HEK293 (cell line): Measurements from ENCODE around the gene OR5A2.

Source experiments
- CTCF ChIA-PET: fragments of 350-600 bp; formaldehyde crosslinking; extraction: SDS; loops from one replicate; lab custom pipeline; 2021; ENCODE audit warnings: antibody characterized with exemption; lab: Yijun Ruan, JAX
- POLR2A ChIA-PET: fragments of 300-600 bp; formaldehyde crosslinking; extraction: SDS; loops from one replicate; lab custom pipeline; 2020; ENCODE audit warnings: antibody characterized with exemption, inconsistent platforms; lab: Yijun Ruan, JAX
- H3K27ac ChIP-seq: fragments of 200-500 bp; sonication (Bioruptor generic); 2 replicates; pipeline ENCODE4 v1.5.1; 2014; ENCODE audit warnings: low read depth, low read length, control low read depth, inconsistent platforms; ENCODE audit errors: extremely low read depth
- H3K36me3 ChIP-seq, 2 experiments: fragments of 200-500 bp in 1 of 2; sonication (Bioruptor generic) in 1 of 2; 1 replicate in 1 of 2; 2 replicates in 1 of 2; pipeline ENCODE4 v1.5.1; 2014 to 2017; ENCODE audit warnings: inconsistent platforms in 2 of 2, low read length in 2 of 2; ENCODE audit not compliant: control insufficient read depth in 2 of 2, insufficient read depth in 1 of 2
- H3K4me1 ChIP-seq: fragments of 200-500 bp; sonication (Bioruptor generic); 2 replicates; pipeline ENCODE4 v1.5.1; 2014; ENCODE audit warnings: mild to moderate bottlenecking, low read length, inconsistent platforms; ENCODE audit not compliant: control insufficient read depth, insufficient read depth
- H3K4me3 ChIP-seq: 2 replicates; pipeline ENCODE4 v1.5.1; 2011; ENCODE audit warnings: low read depth, mild to moderate bottlenecking, control low read depth, low read length, moderate library complexity
- H3K9me3 ChIP-seq: fragments of 200-500 bp; sonication (Bioruptor generic); 2 replicates; pipeline ENCODE4 v1.5.1; 2014; ENCODE audit warnings: low read depth, low read length, inconsistent platforms; ENCODE audit not compliant: control insufficient read depth, insufficient read depth
- GFI1B ChIP-seq: fragments of 450-650 bp; formaldehyde crosslinking; IDR thresholded peaks from 2 replicates; pipeline ENCODE4 v1.5.1; 2016; ENCODE audit warnings: missing biosample characterization, missing genetic modification characterization
- PATZ1 ChIP-seq: fragments of 450-650 bp; formaldehyde crosslinking; IDR thresholded peaks from 2 replicates; pipeline ENCODE4 v1.5.1; 2016; ENCODE audit warnings: missing biosample characterization, missing genetic modification characterization
- PRDM1 ChIP-seq: fragments of 450-650 bp; formaldehyde crosslinking; IDR thresholded peaks from 2 replicates; pipeline ENCODE4; 2016; ENCODE audit warnings: missing biosample characterization, missing genetic modification characterization
- REPIN1 ChIP-seq: fragments of 450-650 bp; formaldehyde crosslinking; IDR thresholded peaks from 2 replicates; pipeline ENCODE4 v1.5.1; 2017; ENCODE audit warnings: missing biosample characterization, missing genetic modification characterization, low read depth
- SALL2 ChIP-seq: fragments of 450-650 bp; formaldehyde crosslinking; IDR thresholded peaks from 2 replicates; pipeline ENCODE4 v1.5.0; 2017; ENCODE audit warnings: missing biosample characterization, mild to moderate bottlenecking, missing genetic modification characterization, borderline replicate concordance
- SP2 ChIP-seq: fragments of 450-650 bp; formaldehyde crosslinking; IDR thresholded peaks from 2 replicates; pipeline ENCODE4 v1.5.1; 2016; ENCODE audit warnings: missing biosample characterization, missing genetic modification characterization
- SP3 ChIP-seq: fragments of 450-650 bp; formaldehyde crosslinking; IDR thresholded peaks from 2 replicates; pipeline ENCODE4 v1.5.1; 2016; ENCODE audit warnings: missing biosample characterization, missing genetic modification characterization
- ZBTB17 ChIP-seq: fragments of 450-650 bp; formaldehyde crosslinking; IDR thresholded peaks from 2 replicates; pipeline ENCODE4 v1.5.1; 2016; ENCODE audit warnings: missing biosample characterization, missing genetic modification characterization
- ZBTB26 ChIP-seq: fragments of 450-650 bp; formaldehyde crosslinking; optimal IDR thresholded peaks from 2 replicates; pipeline ENCODE3; 2016; ENCODE audit warnings: missing biosample characterization, mild to moderate bottlenecking, missing genetic modification characterization
- ZBTB48 ChIP-seq: fragments of 450-650 bp; formaldehyde crosslinking; IDR thresholded peaks from 2 replicates; pipeline ENCODE4 v1.5.1; 2016; ENCODE audit warnings: missing biosample characterization, missing genetic modification characterization
- ZFP3 ChIP-seq: fragments of 450-650 bp; formaldehyde crosslinking; IDR thresholded peaks from 2 replicates; pipeline ENCODE4 v1.5.1; 2016; ENCODE audit warnings: low read depth, missing biosample characterization, missing genetic modification characterization
- ZNF10 ChIP-seq: fragments of 450-650 bp; formaldehyde crosslinking; IDR thresholded peaks from 2 replicates; pipeline ENCODE4 v1.5.1; 2017; ENCODE audit warnings: missing biosample characterization, missing genetic modification characterization
- ZNF121 ChIP-seq: fragments of 450-650 bp; formaldehyde crosslinking; IDR thresholded peaks from 2 replicates; pipeline ENCODE4 v1.5.1; 2016; ENCODE audit warnings: missing biosample characterization, missing genetic modification characterization
- ZNF146 ChIP-seq: fragments of 450-650 bp; formaldehyde crosslinking; IDR thresholded peaks from 2 replicates; pipeline ENCODE4 v1.5.1; 2016; ENCODE audit warnings: missing biosample characterization, missing genetic modification characterization
- ZNF24 ChIP-seq: fragments of 450-650 bp; formaldehyde crosslinking; IDR thresholded peaks from 2 replicates; pipeline ENCODE4 v1.5.1; 2016; ENCODE audit warnings: missing biosample characterization, missing genetic modification characterization
- ZNF274 ChIP-seq, 2 experiments: fragments of 200-500 bp in 1 of 2; fragments of 450-650 bp in 1 of 2; sonication (Bioruptor generic) in 1 of 2; formaldehyde crosslinking in 1 of 2; IDR thresholded peaks; 2 replicates each; pipeline versions ENCODE4 v1.5.1 to v1.6.1; 2014 to 2016; ENCODE audit warnings: borderline replicate concordance in 1 of 2, inconsistent platforms in 1 of 2, low read length in 1 of 2, missing biosample characterization in 1 of 2, missing genetic modification characterization in 1 of 2
- ZNF335 ChIP-seq: fragments of 450-650 bp; formaldehyde crosslinking; conservative IDR thresholded peaks from 2 replicates; pipeline ENCODE4 v1.5.1; 2016; ENCODE audit warnings: missing biosample characterization, missing genetic modification characterization
- ZNF341 ChIP-seq: fragments of 450-650 bp; formaldehyde crosslinking; IDR thresholded peaks from 2 replicates; pipeline ENCODE4; 2016; ENCODE audit warnings: low read depth, missing biosample characterization, missing genetic modification characterization
- ZNF398 ChIP-seq: fragments of 450-650 bp; formaldehyde crosslinking; IDR thresholded peaks from 2 replicates; pipeline ENCODE4 v1.5.1; 2017; ENCODE audit warnings: missing biosample characterization, missing genetic modification characterization
- ZNF514 ChIP-seq: fragments of 450-650 bp; formaldehyde crosslinking; IDR thresholded peaks from 2 replicates; pipeline ENCODE4 v1.5.1; 2016; ENCODE audit warnings: missing biosample characterization, missing genetic modification characterization
- ZNF580 ChIP-seq: fragments of 450-650 bp; formaldehyde crosslinking; IDR thresholded peaks from 2 replicates; pipeline ENCODE4 v1.5.1; 2016; ENCODE audit warnings: missing biosample characterization, missing genetic modification characterization
- ZNF621 ChIP-seq: fragments of 450-650 bp; formaldehyde crosslinking; IDR thresholded peaks from 2 replicates; pipeline ENCODE4 v1.5.1; 2017; ENCODE audit warnings: missing biosample characterization, missing genetic modification characterization
- ZNF626 ChIP-seq: fragments of 450-650 bp; sonication (Bioruptor Pico); formaldehyde crosslinking; IDR thresholded peaks from 2 replicates; pipeline ENCODE4 v1.5.1; 2018; ENCODE audit warnings: missing biosample characterization, missing genetic modification characterization, inconsistent platforms
- ZNF639 ChIP-seq: fragments of 450-650 bp; formaldehyde crosslinking; IDR thresholded peaks from 2 replicates; pipeline ENCODE4 v1.5.1; 2016; ENCODE audit warnings: missing biosample characterization, missing genetic modification characterization
- ZNF658 ChIP-seq: fragments of 450-650 bp; formaldehyde crosslinking; IDR thresholded peaks from 2 replicates; pipeline ENCODE4; 2016; ENCODE audit warnings: missing biosample characterization, missing genetic modification characterization
- ZNF664 ChIP-seq: fragments of 450-650 bp; formaldehyde crosslinking; IDR thresholded peaks from 2 replicates; pipeline ENCODE4 v1.5.1; 2016; ENCODE audit warnings: missing biosample characterization, missing genetic modification characterization
- ZSCAN18 ChIP-seq: fragments of 450-650 bp; formaldehyde crosslinking; IDR thresholded peaks from 2 replicates; pipeline ENCODE4 v1.5.1; 2016; ENCODE audit warnings: missing biosample characterization, missing genetic modification characterization

OR5A2 gene

GRCh38 chr11:59459916-59460315 is 33.7 kb upstream of the OR5A2 start:
- H3K27ac ChIP-seq: no peak overlapping the region

GRCh38 chr11:59456661-59457060 is 30.4 kb upstream of the OR5A2 start, which contains the start of gene OR4D6:
OR4D6 (plus strand) TSS chr11:59456961; CDS start chr11:59456961, 0 bp downstream.
- ChIA-PET CTCF (no interaction called here), POLR2A (no interaction called here)
- Histone ChIP-seq H3K27ac (no peak within 1 kb of the TSS), H3K4me1 (no peaks in the 10 kb centered on the region), H3K4me3 (no peak within 1 kb of the TSS), H3K9me3 (no peaks in the 10 kb centered on the region), H3K36me3 (no peaks in the 10 kb centered on the region)
- TF ChIP-seq SALL2 (tag by site-specific recombination): no peak
- no peak for TF ChIP-seq ZNF398 (tag by site-specific recombination)
- TF ChIP-seq ZNF10: no peak
- no peak for TF ChIP-seq ZSCAN18
- no peak for TF ChIP-seq ZNF621 (tag by site-specific recombination)
- TF ChIP-seq PATZ1: no peak
- TF ChIP-seq REPIN1 (tag by site-specific recombination): no peak
- TF ChIP-seq ZNF146 (tag by site-specific recombination): no peak
- TF ChIP-seq ZNF121 (tag by site-specific recombination): no peak
- TF ChIP-seq ZNF335 (tag by site-specific recombination): no peak
- no peak for TF ChIP-seq ZNF514 (tag by site-specific recombination)
- no peak for TF ChIP-seq GFI1B (tag by site-specific recombination)
- TF ChIP-seq ZNF24 (tag by site-specific recombination): no peak
- no peak for TF ChIP-seq ZNF626 (tag by site-specific recombination)
- no peak for TF ChIP-seq ZNF639

More at GRCh38 chr11:59459916-59460315, 33.7 kb upstream of the OR5A2 start:
- POLR2A ChIA-PET: no interaction called here
- Histone ChIP-seq H3K4me1 (no peaks in the 10 kb centered on the region), H3K9me3 (no peaks in the 10 kb centered on the region), H3K36me3 (no peaks in the 10 kb centered on the region), H3K4me3 (no peak overlapping the region)
- CTCF ChIA-PET: no interaction called here
- TF ChIP-seq SP3 (tag by site-specific recombination) (no peak), ZNF664 (tag by site-specific recombination) (no peak), ZNF274 (IDR thresholded peaks at IDR 0.05; ENCODE audit: low read length) (no peak), ZNF274 (tag by site-specific recombination; IDR thresholded peaks at IDR 0.05; ENCODE audit: borderline replicate concordance) (no peak), ZNF341 (no peak), ZFP3 (no peak), ZNF580 (tag by site-specific recombination) (no peak), PRDM1 (tag by site-specific recombination) (no peak), ZBTB48 (no peak), ZBTB26 (tag by site-specific recombination) (no peak), ZBTB17 (tag by site-specific recombination) (no peak), ZNF658 (tag by site-specific recombination) (no peak), SP2 (tag by site-specific recombination) (no peak)
